Testis (tissue), 3 donors: ENCODE results near the gene ZNF532. TPM values are rescaled to one million over a fixed set of nuclear protein-coding genes. Genes with fewer than 3 reads are reported as not detected.
"Not testable (repeated sequence)": the region's sequence is repeated elsewhere in the genome, so short reads cannot be mapped to it uniquely, and the experiment has no call there.

Source experiments
- DNase-seq: peaks from one replicate; pipeline ENCODE4 v3.0.0-alpha.2; 2019
- H3K27ac ChIP-seq, 2 donors: fragments of 200-600 bp; sonication (generic); one replicate each; pipeline ENCODE4 v1.5.1; 2019
- H3K27me3 ChIP-seq: fragments of 200-600 bp; sonication (generic); one replicate; pipeline ENCODE4 v1.5.1; 2019
- H3K36me3 ChIP-seq: fragments of 200-600 bp; sonication (generic); one replicate; pipeline ENCODE4 v1.5.1; 2017; ENCODE audit warnings: low read depth; ENCODE audit errors: missing control alignments
- H3K4me1 ChIP-seq: fragments of 200-600 bp; sonication (generic); one replicate; pipeline ENCODE4 v1.5.1; 2019
- H3K4me3 ChIP-seq, 2 donors: fragments of 200-600 bp; sonication (generic); one replicate each; pipeline ENCODE4 v1.5.1; 2017 to 2019
- H3K9me3 ChIP-seq: fragments of 200-600 bp; sonication (generic); one replicate; pipeline ENCODE4 v1.5.1; 2017
- POLR2A ChIP-seq: fragments of 450-650 bp; IDR thresholded peaks from one replicate; pipeline ENCODE4 v1.6.1; 2017; ENCODE audit warnings: antibody characterized with exemption, mild to moderate bottlenecking, moderate library complexity
- WGBS, 2 donors: methylation state at CpG; one replicate each; pipeline ENCODE4 v1.1.5; 2018; 5-methylcytosine and 5-hydroxymethylcytosine counted together
- intact Hi-C: fragments of 100-400 bp; cut with DNase I; formaldehyde crosslinking; loops from one replicate; pipeline ENCODE4 v1.15.1; 2023; ENCODE audit warnings: low total_unique reads
- polyA plus RNA-seq: library from polyadenylated mRNA; stranded (reverse); fragments of 350-450 nt; fragmentation: Illumina TruSeq; extraction: RNeasy Lipid Tissue Mini Kit (QIAGEN cat#74804); gene quantifications from one replicate; pipeline ENCODE4 v1.2.3, GENCODE V29; 2014; ENCODE audit warnings: low read depth, low replicate concordance; ENCODE audit not compliant: insufficient read depth
- total RNA-seq, 2 donors: library from RNA; depleted of rRNA; stranded (reverse); fragments of >200 nt; gene quantifications; one replicate each; pipeline ENCODE4 v1.2.3, GENCODE V29; 2016
- TF ChIP-seq, protein P1 (sequence below), 3 experiments: fragments of 450-650 bp in 2 of 3; fragments of 200-600 bp in 1 of 3; sonication (generic) in 1 of 3; IDR thresholded peaks; one replicate each; pipeline ENCODE4 v1.5.1; 2016 to 2019; ENCODE audit warnings: antibody characterized with exemption in 3 of 3, mild to moderate bottlenecking in 2 of 3, moderate library complexity in 1 of 3

Gene ZNF532
- total and polyA plus RNA-seq, 3 donors from 2014 or later, result 64.0 to 131 (median 122) TPM

DNA sequence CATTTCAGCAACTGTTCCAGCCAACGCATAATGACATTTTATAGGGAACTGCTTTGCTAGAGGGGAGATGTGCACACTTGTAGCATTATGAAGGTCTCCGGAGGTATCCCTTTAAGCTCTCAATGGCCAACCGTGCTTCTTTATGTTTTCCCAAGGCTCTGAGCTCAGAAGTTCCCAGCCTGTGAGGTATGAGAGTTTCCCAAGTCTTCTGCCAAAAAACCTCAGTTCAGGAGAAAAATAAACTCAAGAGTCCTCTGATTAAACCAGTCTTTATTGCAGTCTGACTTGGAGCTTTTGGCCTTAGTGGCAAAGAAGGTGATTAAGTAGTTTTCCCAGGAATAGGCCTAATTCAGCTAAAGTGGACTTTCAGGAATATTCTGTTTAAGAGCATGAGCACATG is 35.4 kb upstream of the ZNF532 start:
- no peaks in the 10 kb centered on the region for H3K27me3 ChIP-seq
- no peak for DNase-seq
- TF ChIP-seq, protein P1, sequence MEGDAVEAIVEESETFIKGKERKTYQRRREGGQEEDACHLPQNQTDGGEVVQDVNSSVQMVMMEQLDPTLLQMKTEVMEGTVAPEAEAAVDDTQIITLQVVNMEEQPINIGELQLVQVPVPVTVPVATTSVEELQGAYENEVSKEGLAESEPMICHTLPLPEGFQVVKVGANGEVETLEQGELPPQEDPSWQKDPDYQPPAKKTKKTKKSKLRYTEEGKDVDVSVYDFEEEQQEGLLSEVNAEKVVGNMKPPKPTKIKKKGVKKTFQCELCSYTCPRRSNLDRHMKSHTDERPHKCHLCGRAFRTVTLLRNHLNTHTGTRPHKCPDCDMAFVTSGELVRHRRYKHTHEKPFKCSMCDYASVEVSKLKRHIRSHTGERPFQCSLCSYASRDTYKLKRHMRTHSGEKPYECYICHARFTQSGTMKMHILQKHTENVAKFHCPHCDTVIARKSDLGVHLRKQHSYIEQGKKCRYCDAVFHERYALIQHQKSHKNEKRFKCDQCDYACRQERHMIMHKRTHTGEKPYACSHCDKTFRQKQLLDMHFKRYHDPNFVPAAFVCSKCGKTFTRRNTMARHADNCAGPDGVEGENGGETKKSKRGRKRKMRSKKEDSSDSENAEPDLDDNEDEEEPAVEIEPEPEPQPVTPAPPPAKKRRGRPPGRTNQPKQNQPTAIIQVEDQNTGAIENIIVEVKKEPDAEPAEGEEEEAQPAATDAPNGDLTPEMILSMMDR (IDR thresholded peaks at IDR 0.05), result no peak
- no peak for TF ChIP-seq POLR2A
- no peaks in the 10 kb centered on the region for H3K9me3 ChIP-seq
- intact Hi-C loops, result no loop called here
- WGBS, 2 donors, result 36 to 53% methylated on average over 3 of the region's 3 CpGs
- no peaks in the 10 kb centered on the region for H3K36me3 ChIP-seq
- peaks cover 24% of the 10 kb centered on the region for H3K4me1 ChIP-seq
- H3K4me3 ChIP-seq, result no peak overlapping the region
- H3K27ac ChIP-seq, result peak overlapping the region; percentile 74 to 84

DNA sequence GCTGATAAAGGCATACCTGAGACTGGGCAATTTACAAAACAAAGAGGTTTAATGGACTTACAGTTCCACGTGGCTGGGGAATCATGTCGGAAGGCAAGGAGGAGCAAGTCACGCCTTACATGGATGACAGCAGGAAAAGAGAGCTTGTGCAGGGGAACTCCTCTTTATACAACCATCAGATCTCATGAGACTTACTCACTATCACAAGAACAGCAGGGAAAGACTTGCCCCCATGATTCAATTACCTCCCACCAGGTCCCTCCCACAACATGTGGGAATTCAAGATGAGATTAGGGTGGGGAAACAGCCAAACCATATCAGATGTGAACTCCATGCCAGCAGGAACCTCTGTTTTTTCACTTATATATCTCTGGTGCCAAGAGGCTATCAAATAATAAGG is 34.8 kb upstream of the ZNF532 start:
- H3K36me3 ChIP-seq, intact Hi-C loops, H3K9me3 ChIP-seq, H3K27me3 ChIP-seq, DNase-seq, H3K4me3 ChIP-seq: not testable (repeated sequence)
- H3K27ac ChIP-seq, result peak overlapping the region; percentile 74 to 84
- peaks cover 24% of the 10 kb centered on the region for H3K4me1 ChIP-seq
- WGBS, 2 donors, result 87 to 88% methylated on average over 3 of the region's 3 CpGs

DNA sequence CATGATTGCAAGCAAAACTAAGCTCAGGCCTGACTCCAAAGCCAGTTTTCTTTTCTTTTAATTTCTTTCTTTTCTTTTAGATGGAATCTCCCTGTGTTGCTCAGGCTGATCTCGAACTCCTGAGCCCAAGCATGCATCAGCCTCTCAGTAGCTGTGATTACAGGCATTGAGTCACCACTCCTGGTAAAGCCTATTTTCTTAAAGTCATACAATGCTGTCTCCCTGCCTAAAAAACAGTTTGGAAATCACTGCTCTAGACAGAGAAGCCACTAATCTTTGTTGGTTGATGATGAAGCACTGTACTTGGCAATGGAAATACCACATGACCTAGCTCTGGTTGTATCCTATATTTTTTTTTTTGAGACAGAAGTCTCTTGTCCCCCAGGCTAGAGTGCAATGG is 33.1 kb upstream of the ZNF532 start:
- WGBS, 2 donors, result 38 to 67% methylated on average over 1 of the region's 1 CpG
- no peak for DNase-seq
- intact Hi-C loops, result no loop called here
- TF ChIP-seq POLR2A, result no peak
- TF ChIP-seq, protein P1 (IDR thresholded peaks at IDR 0.05), result no peak
- H3K27ac ChIP-seq, result no peak overlapping the region
- H3K36me3 ChIP-seq, result no peaks in the 10 kb centered on the region
- H3K4me3 ChIP-seq, result no peak overlapping the region
- peaks cover 24% of the 10 kb centered on the region for H3K4me1 ChIP-seq
- H3K9me3 ChIP-seq, result no peaks in the 10 kb centered on the region
- no peaks in the 10 kb centered on the region for H3K27me3 ChIP-seq

- TF ChIP-seq, protein P1 (IDR thresholded peaks at IDR 0.05), result no peak
- no peak for TF ChIP-seq POLR2A
- Histone ChIP-seq H3K4me3 (no peak overlapping the region), H3K36me3 (no peaks in the 10 kb centered on the region), H3K27me3 (no peaks in the 10 kb centered on the region), H3K4me1 (no peaks in the 10 kb centered on the region), H3K27ac (no peak overlapping the region), H3K9me3 (no peaks in the 10 kb centered on the region)
- 83 to 90% methylated on average over 5 of the region's 5 CpGs for WGBS, 2 donors
- intact Hi-C loops, result no loop called here
- no peak for DNase-seq
Observed at GRCh38 chr18:58838165-58838860, 26.4 kb upstream of the ZNF532 start.

GRCh38 chr18:58838946-58839345 is 25.7 kb upstream of the ZNF532 start:
- H3K4me3 ChIP-seq, result no peak overlapping the region
- no peaks in the 10 kb centered on the region for H3K27me3 ChIP-seq
- H3K27ac ChIP-seq, result no peak overlapping the region
- TF ChIP-seq, protein P1 (IDR thresholded peaks at IDR 0.05), result no peak
- no peak for TF ChIP-seq POLR2A
- 74 to 80% methylated on average over 6 of the region's 6 CpGs for WGBS, 2 donors
- H3K4me1 ChIP-seq, result peaks cover 3% of the 10 kb centered on the region
- DNase-seq, result no peak
- no peaks in the 10 kb centered on the region for H3K36me3 ChIP-seq
- intact Hi-C loops, result no loop called here
- H3K9me3 ChIP-seq, result no peaks in the 10 kb centered on the region
